K562 (cell line): ENCODE measurements around the gene HS3ST4. TPM values are rescaled to one million over a fixed set of nuclear protein-coding genes. Genes with fewer than 3 reads are reported as not detected.

ENCODE experiments used
- ATAC-seq: fragments of 200-7000 bp; cut with Tn5 transposase; 3 replicates; pipeline ENCODE4 v1.9.1; 2020; ENCODE audit warnings: moderate library complexity
- BruUV-seq: library from RNA; stranded (reverse); fragments of 400-500 nt; replicated peaks from 2 replicates; lab custom pipeline; 2021; lab: Mats Ljungman, UMichigan
- CTCF ChIA-PET: fragments of 300-600 bp; formaldehyde crosslinking; extraction: SDS; loops from one replicate; lab custom pipeline; 2021; ENCODE audit warnings: low intra/inter-chr PET ratio; lab: Yijun Ruan, JAX
- POLR2A ChIA-PET: fragments of 300-600, 350-650 bp; sonication (Branson Sonifier 250); formaldehyde crosslinking; extraction: SDS; loops from one replicate; lab custom pipeline; 2021; ENCODE audit warnings: antibody characterized with exemption, inconsistent platforms; lab: Yijun Ruan, JAX
- DNase-seq, 4 experiments: peaks; one replicate each; pipeline versions ENCODE4 v3.0.0 to v3.0.0-alpha.2; 2011 to 2018; ENCODE audit warnings: low spot score in 3 of 4, mixed read lengths in 3 of 4; ENCODE audit errors: extremely low read depth in 1 of 4
- FAIRE-seq: peaks from 2 replicates; lab custom pipeline; 2011; peaks lifted over from hg19 to GRCh38; lab: Jason Lieb, UNC
- H2AFZ ChIP-seq: 2 replicates; pipeline ENCODE4 v1.6.0; 2011; ENCODE audit warnings: low read depth, low read length, control low read depth, inconsistent platforms
- H3K27ac ChIP-seq: fragments of 200-600 bp; 3 replicates; pipeline ENCODE4 v1.8.0; 2011; ENCODE audit warnings: low read depth, mild to moderate bottlenecking, control low read depth, inconsistent platforms, low read length, moderate library complexity, mixed read lengths; ENCODE audit errors: extremely low read depth
- H3K27me3 ChIP-seq, 2 experiments: fragments of 300-600 bp in 1 of 2; 2 replicates in 1 of 2; 3 replicates in 1 of 2; pipeline versions ENCODE4 v1.6.0 to v1.8.0; 2011; ENCODE audit warnings: inconsistent platforms in 2 of 2, low read length in 2 of 2, mild to moderate bottlenecking in 1 of 2, mixed read lengths in 1 of 2, moderate library complexity in 1 of 2; ENCODE audit not compliant: control insufficient read depth in 2 of 2, insufficient read depth in 2 of 2
- H3K36me3 ChIP-seq: fragments of 300-600 bp; 3 replicates; pipeline ENCODE4 v1.8.0; 2011; ENCODE audit warnings: mild to moderate bottlenecking, low read length, inconsistent platforms; ENCODE audit not compliant: control insufficient read depth, insufficient read depth
- H3K4me1 ChIP-seq, 2 experiments: fragments of 200-600 bp in 1 of 2; replicated peaks in 1 of 2; 2 replicates in 1 of 2; 3 replicates in 1 of 2; pipeline versions ENCODE4 v1.5.1 to v1.8.0; 2011; ENCODE audit warnings: inconsistent platforms in 2 of 2, low read length in 2 of 2, mild to moderate bottlenecking in 1 of 2, mixed read lengths in 1 of 2, moderate library complexity in 1 of 2; ENCODE audit not compliant: control insufficient read depth in 2 of 2, insufficient read depth in 2 of 2
- H3K4me2 ChIP-seq: 2 replicates; pipeline ENCODE4 v1.6.1; 2011; ENCODE audit warnings: low read length, control low read depth, inconsistent platforms, mixed read lengths; ENCODE audit not compliant: insufficient read depth
- H3K4me3 ChIP-seq: fragments of 200-600 bp; sonication (generic), shearing (Covaris generic); 2 replicates; pipeline ENCODE4 v1.5.1; 2016; ENCODE audit warnings: control low read depth, inconsistent platforms
- H3K79me2 ChIP-seq: fragments of 200-600 bp; 3 replicates; pipeline ENCODE4 v1.8.0; 2011; ENCODE audit warnings: low read length, inconsistent platforms; ENCODE audit not compliant: control insufficient read depth, insufficient read depth
- H3K9ac ChIP-seq, 2 experiments: 2 replicates each; pipeline versions ENCODE4 v1.6.0 to v1.6.1; 2011; ENCODE audit warnings: low read depth in 2 of 2, low read length in 2 of 2, control low read depth in 1 of 2, inconsistent platforms in 1 of 2, mild to moderate bottlenecking in 1 of 2, mixed read lengths in 1 of 2; ENCODE audit not compliant: insufficient read depth in 1 of 2
- H3K9me1 ChIP-seq: one replicate; pipeline ENCODE4 v1.6.0; 2011; ENCODE audit warnings: inconsistent platforms, mild to moderate bottlenecking, low read length, moderate library complexity; ENCODE audit not compliant: control insufficient read depth, insufficient read depth
- H3K9me3 ChIP-seq: replicated peaks from 2 replicates; pipeline ENCODE4 v1.5.1; 2011; ENCODE audit warnings: low read depth, low read length, inconsistent platforms; ENCODE audit not compliant: control insufficient read depth, insufficient read depth
- H4K20me1 ChIP-seq: replicated peaks from 2 replicates; pipeline ENCODE4 v1.6.1; 2011; ENCODE audit warnings: low read length, inconsistent platforms, mixed read lengths; ENCODE audit not compliant: control insufficient read depth, insufficient read depth
- CXXC5 ChIP-seq: fragments of 250-450 bp; sonication (Bioruptor Pico); IDR thresholded peaks from 2 replicates; pipeline ENCODE4 v1.8.0; 2022; ENCODE audit warnings: inconsistent platforms, mild to moderate bottlenecking, moderate library complexity
- GMEB1 ChIP-seq: fragments of 250-450 bp; sonication (Bioruptor Pico); IDR thresholded peaks from 2 replicates; pipeline ENCODE4 v1.4.0; 2020; ENCODE audit warnings: mild to moderate bottlenecking
- GTF2A2 ChIP-seq: IDR thresholded peaks from 2 replicates; pipeline ENCODE4 v1.6.1; 2016; ENCODE audit warnings: mild to moderate bottlenecking, missing genetic modification characterization, missing compliant biosample characterization
- POLR2A ChIP-seq: fragments of 450-650 bp; conservative IDR thresholded peaks from 2 replicates; pipeline ENCODE4 v1.6.1; 2016
- TRIM24 ChIP-seq, 2 experiments: fragments of 450-650 bp; IDR thresholded peaks; 2 replicates each; pipeline ENCODE4 v1.6.1; 2016
- ZMIZ1 ChIP-seq, 2 experiments: fragments of 150-350 bp in 1 of 2; IDR thresholded peaks; 2 replicates each; pipeline ENCODE4 v1.6.1; 2012 to 2016; ENCODE audit warnings: low read depth in 2 of 2, low read length in 2 of 2, mild to moderate bottlenecking in 1 of 2, moderate library complexity in 1 of 2
- ZNF408 ChIP-seq: fragments of 250-450 bp; sonication (Bioruptor Pico); IDR thresholded peaks from 2 replicates; pipeline ENCODE4 v1.4.0; 2020; ENCODE audit warnings: low read depth, mild to moderate bottlenecking, moderate library complexity
- WGBS: fragments of 100-300 bp; shearing (Covaris generic); methylation state at CpG from one replicate; pipeline ENCODE4 v1.1.6; 2016; ENCODE audit warnings: low coverage, mixed read lengths; ENCODE audit not compliant: insufficient coverage; ENCODE audit errors: missing lambda C conversion rate; 5-methylcytosine and 5-hydroxymethylcytosine counted together
- in situ Hi-C: fragments of 300-500 bp; cut with MboI; formaldehyde crosslinking; loops from 4 replicates; pipeline ENCODE4 v1.15.0; 2018; ENCODE audit warnings: inconsistent platforms, mixed read lengths
- intact Hi-C: fragments of 100-400 bp; cut with micrococcal nuclease; formaldehyde crosslinking; loops from 2 replicates; pipeline ENCODE4 v1.14.2; 2022
- polyA plus RNA-seq, 8 experiments: library from polyadenylated mRNA; depleted of rRNA in 4 of 8; stranded (reverse) in 5 of 8; unstranded in 3 of 8; fragments of >200 nt; fragmentation: Nextera tagmentation in 2 of 8; fragmentation: Illumina TruSeq in 1 of 8; extraction: Ambion mirVana in 2 of 8; extraction: Trizol in 1 of 8; gene quantifications; 2 replicates each; pipeline versions ENCODE4 v1.2.1 to v1.2.3, GENCODE V29; 2011 to 2014; ENCODE audit warnings: inconsistent platforms in 1 of 8, missing spikeins in 1 of 8
- total RNA-seq, 7 experiments: library from RNA; depleted of rRNA in 6 of 7; stranded (reverse); fragments of >200 nt in 6 of 7; fragmentation: Illumina TruSeq in 2 of 7; extraction: Trizol in 2 of 7; gene quantifications; 2 replicates each; pipeline versions ENCODE4 v1.2.1 to v1.2.3, GENCODE V29; 2011 to 2021; ENCODE audit warnings: low replicate concordance in 1 of 7

The HS3ST4 gene
- total and polyA plus RNA-seq, 9 of the 15 experiments (the other 6 are each of a cell fraction or from before 2014, with no cell fraction given) = not detected

GRCh38 chr16:26177438-26177837, 485.7 kb downstream of the HS3ST4 start:
- no peak overlapping the region for H3K4me2 ChIP-seq
- H3K36me3 ChIP-seq = no peaks in the 10 kb centered on the region
- H3K9me3 ChIP-seq = no peaks in the 10 kb centered on the region
- DNase-seq (no peak), FAIRE-seq (no peak), ATAC-seq (no peak)
- 0% methylated on average over 1 of the region's 1 CpG for WGBS
- in situ Hi-C loops (no loop called here), intact Hi-C loops (no loop called here)
- no peak overlapping the region for H2AFZ ChIP-seq
- H3K9ac ChIP-seq = no peak overlapping the region
- ChIA-PET CTCF (no interaction called here), POLR2A (no interaction called here)
- no peaks in the 10 kb centered on the region for H3K9me1 ChIP-seq
- H4K20me1 ChIP-seq = no peaks in the 10 kb centered on the region
- no peaks in the 10 kb centered on the region for H3K27me3 ChIP-seq
- no peak overlapping the region for H3K27ac ChIP-seq
- H3K4me1 ChIP-seq = no peaks in the 10 kb centered on the region
- no TSS peak for BruUV-seq
- H3K79me2 ChIP-seq = no peaks in the 10 kb centered on the region
- TF ChIP-seq CXXC5 (no peak), ZMIZ1 (IDR thresholded peaks at IDR 0.05; ENCODE audit: low read depth in 2 of 2, low read length in 2 of 2) (no peak), ZNF408 (CRISPR knock-in tag) (no peak), GTF2A2 (tag) (no peak), GMEB1 (CRISPR knock-in tag) (no peak), TRIM24 (IDR thresholded peaks at IDR 0.05) (no peak), POLR2A (no peak)
- no peak overlapping the region for H3K4me3 ChIP-seq
